Sigmoid colon (tissue), 4 donors: ENCODE results near the gene WFS1.

Experiments
- EP300 ChIP-seq, 4 donors: sonication (generic); formaldehyde crosslinking; IDR thresholded peaks; one replicate each; pipeline ENCODE4 v1.6.1; 2017; ENCODE audit warnings: antibody characterized with exemption in 4 of 4
- POLR2AphosphoS5 ChIP-seq, 4 donors: sonication (generic); formaldehyde crosslinking; IDR thresholded peaks; one replicate each; pipeline ENCODE4 v1.6.1; 2017; ENCODE audit warnings: antibody characterized with exemption in 4 of 4
- TF ChIP-seq, protein P1 (sequence below), 4 experiments: fragments of 450-650 bp in 3 of 4; fragments of 200-600 bp in 1 of 4; IDR thresholded peaks; one replicate each; pipeline ENCODE4 v1.5.1; 2016 to 2019; ENCODE audit warnings: antibody characterized with exemption in 4 of 4, mild to moderate bottlenecking in 3 of 4, moderate library complexity in 2 of 4

DNA sequence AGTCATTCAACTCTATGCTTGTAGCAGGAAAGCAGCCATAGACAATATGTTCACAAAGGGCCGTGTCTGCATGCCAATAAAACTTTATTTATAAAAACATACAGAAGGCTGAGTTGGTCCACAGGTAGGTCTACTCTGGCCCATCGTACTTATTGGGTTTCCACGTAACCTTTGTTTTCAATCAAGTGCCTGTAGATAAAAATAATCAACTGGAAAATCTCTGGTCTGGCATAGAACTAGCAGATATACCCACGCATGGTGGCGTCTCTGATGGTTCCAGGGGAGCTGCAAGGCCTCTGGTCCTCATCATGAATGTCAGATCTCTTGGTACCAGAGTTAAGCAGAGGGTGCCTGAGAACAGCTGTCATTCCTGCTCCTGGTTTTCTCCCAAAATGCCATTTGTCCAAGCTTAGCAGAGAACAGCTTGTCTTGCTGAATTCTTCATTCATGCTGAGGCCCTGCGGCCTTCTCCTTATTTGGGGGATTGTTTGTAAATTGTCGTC is 37.9 kb upstream of the WFS1 start:
- no peak for TF ChIP-seq POLR2AphosphoS5 (IDR thresholded peaks at IDR 0.05)
- TF ChIP-seq, protein P1, sequence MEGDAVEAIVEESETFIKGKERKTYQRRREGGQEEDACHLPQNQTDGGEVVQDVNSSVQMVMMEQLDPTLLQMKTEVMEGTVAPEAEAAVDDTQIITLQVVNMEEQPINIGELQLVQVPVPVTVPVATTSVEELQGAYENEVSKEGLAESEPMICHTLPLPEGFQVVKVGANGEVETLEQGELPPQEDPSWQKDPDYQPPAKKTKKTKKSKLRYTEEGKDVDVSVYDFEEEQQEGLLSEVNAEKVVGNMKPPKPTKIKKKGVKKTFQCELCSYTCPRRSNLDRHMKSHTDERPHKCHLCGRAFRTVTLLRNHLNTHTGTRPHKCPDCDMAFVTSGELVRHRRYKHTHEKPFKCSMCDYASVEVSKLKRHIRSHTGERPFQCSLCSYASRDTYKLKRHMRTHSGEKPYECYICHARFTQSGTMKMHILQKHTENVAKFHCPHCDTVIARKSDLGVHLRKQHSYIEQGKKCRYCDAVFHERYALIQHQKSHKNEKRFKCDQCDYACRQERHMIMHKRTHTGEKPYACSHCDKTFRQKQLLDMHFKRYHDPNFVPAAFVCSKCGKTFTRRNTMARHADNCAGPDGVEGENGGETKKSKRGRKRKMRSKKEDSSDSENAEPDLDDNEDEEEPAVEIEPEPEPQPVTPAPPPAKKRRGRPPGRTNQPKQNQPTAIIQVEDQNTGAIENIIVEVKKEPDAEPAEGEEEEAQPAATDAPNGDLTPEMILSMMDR (IDR thresholded peaks at IDR 0.05): no peak
- no peak for TF ChIP-seq EP300 (IDR thresholded peaks at IDR 0.05)
